Neural progenitor cell (in vitro differentiated cells): ENCODE results near the gene TIAL1. TPM values are rescaled to one million over a fixed set of nuclear protein-coding genes. Genes with fewer than 3 reads are reported as not detected.
A peak's percentile ranks its signal among the peaks of the same experiment; 100 is the strongest.

Experiments used
- DNase-seq: peaks from one replicate; pipeline ENCODE4 v3.0.0-alpha.2; 2016; ENCODE audit warnings: low spot score
- H2AFZ ChIP-seq: fragments of 200-600 bp; sonication (generic); replicated peaks from 2 replicates; pipeline ENCODE4 v1.6.1; 2016; ENCODE audit warnings: antibody characterized with exemption
- H3F3A ChIP-seq: fragments of 200-600 bp; sonication (generic); 2 replicates; pipeline ENCODE4 v1.6.1; 2016; ENCODE audit warnings: antibody characterized with exemption, low read depth
- H3K27ac ChIP-seq: fragments of 200-600 bp; sonication (generic); 2 replicates; pipeline ENCODE4 v1.5.1; 2016; ENCODE audit warnings: mild to moderate bottlenecking
- H3K27me3 ChIP-seq: fragments of 200-600 bp; sonication (generic); 2 replicates; pipeline ENCODE4 v1.6.1; 2016; ENCODE audit warnings: mild to moderate bottlenecking, moderate library complexity
- H3K36me3 ChIP-seq: fragments of 200-600 bp; sonication (generic); 2 replicates; pipeline ENCODE4 v1.5.1; 2016
- H3K4me1 ChIP-seq: fragments of 200-600 bp; sonication (generic); 2 replicates; pipeline ENCODE4 v1.6.1; 2016; ENCODE audit warnings: mixed run types
- H3K4me2 ChIP-seq: fragments of 200-600 bp; sonication (generic); 2 replicates; pipeline ENCODE4 v1.6.1; 2016
- H3K4me3 ChIP-seq: fragments of 200-600 bp; sonication (generic); 2 replicates; pipeline ENCODE4 v1.5.1; 2016
- H3K79me2 ChIP-seq: fragments of 200-600 bp; sonication (generic); 2 replicates; pipeline ENCODE4 v1.6.1; 2016; ENCODE audit warnings: low read depth
- H3K9ac ChIP-seq: fragments of 200-600 bp; sonication (generic); 2 replicates; pipeline ENCODE4 v1.6.1; 2016
- H3K9me3 ChIP-seq: fragments of 200-600 bp; sonication (generic); 2 replicates; pipeline ENCODE4 v1.5.1; 2016; ENCODE audit warnings: low read depth
- H4K20me1 ChIP-seq: fragments of 200-600 bp; sonication (generic); 2 replicates; pipeline ENCODE4 v1.6.1; 2016; ENCODE audit warnings: low read depth
- H3K27ac Mint-ChIP-seq: 3 replicates; pipeline ENCODE4 v1.8.0; 2021; ENCODE audit warnings: mixed read lengths
- H3K27me3 Mint-ChIP-seq: 2 replicates; pipeline ENCODE4 v1.8.0; 2022; ENCODE audit warnings: low read depth, mild to moderate bottlenecking, inconsistent platforms, moderate library complexity, mixed read lengths; ENCODE audit not compliant: insufficient read depth
- H3K36me3 Mint-ChIP-seq: 3 replicates; pipeline ENCODE4 v1.8.0; 2021; ENCODE audit warnings: mixed read lengths
- H3K4me1 Mint-ChIP-seq: 3 replicates; pipeline ENCODE4 v1.8.0; 2021; ENCODE audit warnings: mixed read lengths
- H3K4me3 Mint-ChIP-seq: 3 replicates; pipeline ENCODE4 v1.8.0; 2021; ENCODE audit warnings: mild to moderate bottlenecking, moderate library complexity, mixed read lengths
- H3K9me3 Mint-ChIP-seq: 3 replicates; pipeline ENCODE4 v1.8.0; 2020; ENCODE audit warnings: mixed read lengths
- EZH2 ChIP-seq: fragments of 200-600 bp; sonication (generic); IDR thresholded peaks from 2 replicates; pipeline ENCODE4 v1.6.1; 2017; ENCODE audit warnings: antibody characterized with exemption, mild to moderate bottlenecking, moderate library complexity
- EZH2phosphoT487 ChIP-seq: fragments of 200-600 bp; sonication (generic); IDR thresholded peaks from 2 replicates; pipeline ENCODE4 v1.6.1; 2017; ENCODE audit warnings: antibody characterized with exemption
- total RNA-seq: library from RNA; depleted of rRNA; stranded (reverse); fragments of >200 nt; gene quantifications from 2 replicates; pipeline ENCODE4 v1.2.3, GENCODE V29; 2015; ENCODE audit warnings: low replicate concordance
- TF ChIP-seq, protein P1 (sequence below): fragments of 200-600 bp; sonication (generic); IDR thresholded peaks from 2 replicates; pipeline ENCODE4 v1.5.1; 2017; ENCODE audit warnings: antibody characterized with exemption, mild to moderate bottlenecking

The TIAL1 gene
- total RNA-seq, 1 donor from 2014 or later: 166 TPM

DNA sequence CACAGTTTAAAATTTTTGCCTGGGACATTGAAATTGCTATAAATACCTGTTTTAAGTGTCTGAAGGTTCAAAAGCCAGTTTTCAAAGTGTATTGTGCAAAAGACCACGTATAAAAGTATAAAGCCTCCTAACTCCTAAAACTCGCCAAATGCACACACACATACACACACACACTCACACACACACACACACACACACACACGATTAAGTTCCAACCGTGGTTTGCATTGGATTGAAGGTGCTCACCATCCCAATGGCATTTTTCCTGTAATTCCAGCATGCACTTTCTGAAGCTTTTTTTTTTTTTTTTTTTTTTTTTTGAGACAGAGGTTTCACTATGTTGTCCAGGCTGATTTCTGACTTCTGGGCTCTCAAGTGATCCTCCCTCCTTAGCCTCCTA is 51.5 kb downstream of the TIAL1 start:
- Histone ChIP-seq H3K9me3 (no peaks in the 10 kb centered on the region), H2AFZ (no peak overlapping the region), H3K4me1 (peaks cover 15% of the 10 kb centered on the region), H3K27me3 (peaks cover 39% of the 10 kb centered on the region), H4K20me1 (peaks cover 11% of the 10 kb centered on the region), H3K36me3 (no peaks in the 10 kb centered on the region), H3K79me2 (no peaks in the 10 kb centered on the region), H3K4me2 (no peak overlapping the region), H3K9ac (no peak overlapping the region), H3F3A (peaks cover 24% of the 10 kb centered on the region), H3K27ac (no peak overlapping the region), H3K4me3 (no peak overlapping the region)
- Mint-ChIP-seq H3K4me3 (no peak overlapping the region), H3K27me3 (peaks cover 26% of the 10 kb centered on the region), H3K4me1 (peaks cover 23% of the 10 kb centered on the region), H3K36me3 (peaks cover 2% of the 10 kb centered on the region), H3K9me3 (no peaks in the 10 kb centered on the region), H3K27ac (no peak overlapping the region)
- no peak for DNase-seq
- no peak for TF ChIP-seq EZH2phosphoT487

DNA sequence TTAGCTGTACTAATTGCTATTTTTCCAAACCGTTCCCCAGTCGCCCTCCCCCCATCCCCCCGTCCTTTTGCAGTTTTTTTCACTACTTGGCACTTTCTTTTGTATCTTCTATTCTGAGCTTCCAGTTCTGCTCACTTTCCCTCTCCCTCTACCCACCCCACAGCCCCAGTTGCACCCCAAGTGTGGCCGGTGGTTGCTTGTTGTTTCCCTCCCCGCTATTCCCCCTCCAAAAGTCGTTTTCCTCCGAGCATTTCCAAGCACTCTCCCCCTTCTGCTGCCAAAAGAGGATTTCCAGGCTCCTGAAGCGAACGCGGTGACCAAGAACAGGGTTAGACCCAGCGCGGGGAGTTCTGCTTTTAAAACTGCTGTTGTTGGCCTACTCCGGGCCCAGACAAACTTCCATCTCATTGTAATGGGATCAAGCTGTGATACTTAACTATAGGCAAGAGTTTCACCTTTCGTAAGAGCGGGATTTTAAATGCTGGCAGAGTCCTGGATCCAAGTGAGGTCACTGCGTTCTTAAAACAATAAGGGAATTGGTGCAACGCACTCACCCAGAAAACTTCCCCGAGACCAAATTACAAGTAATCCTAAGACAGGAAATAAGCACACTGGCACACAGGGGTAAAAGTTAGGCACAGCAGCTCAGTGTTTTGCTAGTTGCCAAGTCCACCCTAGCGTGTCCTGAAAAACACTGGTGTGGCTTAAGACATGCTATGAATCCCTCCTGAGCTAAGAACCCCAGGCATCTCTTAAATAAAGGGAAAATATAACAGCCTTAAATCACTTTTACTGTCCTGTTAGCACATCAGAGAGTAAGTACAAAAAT is 52.7 kb downstream of the TIAL1 start:
- Histone ChIP-seq H3F3A (peaks cover 24% of the 10 kb centered on the region), H2AFZ (peak overlapping the region; percentile 37), H3K36me3 (no peaks in the 10 kb centered on the region), H3K4me3 (peak overlapping the region; percentile 64), H4K20me1 (peaks cover 11% of the 10 kb centered on the region), H3K27me3 (peaks cover 51% of the 10 kb centered on the region), H3K4me1 (peaks cover 15% of the 10 kb centered on the region), H3K9me3 (no peaks in the 10 kb centered on the region), H3K27ac (no peak overlapping the region), H3K4me2 (peak overlapping the region; percentile 94), H3K9ac (no peak overlapping the region), H3K79me2 (no peaks in the 10 kb centered on the region)
- peak overlapping the region; percentile 92 for H3K4me3 Mint-ChIP-seq
- no peaks in the 10 kb centered on the region for H3K9me3 Mint-ChIP-seq
- H3K36me3 Mint-ChIP-seq: peaks cover 2% of the 10 kb centered on the region
- H3K27me3 Mint-ChIP-seq: peaks cover 30% of the 10 kb centered on the region
- DNase-seq: peak; percentile 76
- peaks cover 23% of the 10 kb centered on the region for H3K4me1 Mint-ChIP-seq
- H3K27ac Mint-ChIP-seq: peak overlapping the region; percentile 68
- TF ChIP-seq, protein P1, sequence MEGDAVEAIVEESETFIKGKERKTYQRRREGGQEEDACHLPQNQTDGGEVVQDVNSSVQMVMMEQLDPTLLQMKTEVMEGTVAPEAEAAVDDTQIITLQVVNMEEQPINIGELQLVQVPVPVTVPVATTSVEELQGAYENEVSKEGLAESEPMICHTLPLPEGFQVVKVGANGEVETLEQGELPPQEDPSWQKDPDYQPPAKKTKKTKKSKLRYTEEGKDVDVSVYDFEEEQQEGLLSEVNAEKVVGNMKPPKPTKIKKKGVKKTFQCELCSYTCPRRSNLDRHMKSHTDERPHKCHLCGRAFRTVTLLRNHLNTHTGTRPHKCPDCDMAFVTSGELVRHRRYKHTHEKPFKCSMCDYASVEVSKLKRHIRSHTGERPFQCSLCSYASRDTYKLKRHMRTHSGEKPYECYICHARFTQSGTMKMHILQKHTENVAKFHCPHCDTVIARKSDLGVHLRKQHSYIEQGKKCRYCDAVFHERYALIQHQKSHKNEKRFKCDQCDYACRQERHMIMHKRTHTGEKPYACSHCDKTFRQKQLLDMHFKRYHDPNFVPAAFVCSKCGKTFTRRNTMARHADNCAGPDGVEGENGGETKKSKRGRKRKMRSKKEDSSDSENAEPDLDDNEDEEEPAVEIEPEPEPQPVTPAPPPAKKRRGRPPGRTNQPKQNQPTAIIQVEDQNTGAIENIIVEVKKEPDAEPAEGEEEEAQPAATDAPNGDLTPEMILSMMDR: no peak
- TF ChIP-seq EZH2phosphoT487 (no peak), EZH2 (no peak)

DNA sequence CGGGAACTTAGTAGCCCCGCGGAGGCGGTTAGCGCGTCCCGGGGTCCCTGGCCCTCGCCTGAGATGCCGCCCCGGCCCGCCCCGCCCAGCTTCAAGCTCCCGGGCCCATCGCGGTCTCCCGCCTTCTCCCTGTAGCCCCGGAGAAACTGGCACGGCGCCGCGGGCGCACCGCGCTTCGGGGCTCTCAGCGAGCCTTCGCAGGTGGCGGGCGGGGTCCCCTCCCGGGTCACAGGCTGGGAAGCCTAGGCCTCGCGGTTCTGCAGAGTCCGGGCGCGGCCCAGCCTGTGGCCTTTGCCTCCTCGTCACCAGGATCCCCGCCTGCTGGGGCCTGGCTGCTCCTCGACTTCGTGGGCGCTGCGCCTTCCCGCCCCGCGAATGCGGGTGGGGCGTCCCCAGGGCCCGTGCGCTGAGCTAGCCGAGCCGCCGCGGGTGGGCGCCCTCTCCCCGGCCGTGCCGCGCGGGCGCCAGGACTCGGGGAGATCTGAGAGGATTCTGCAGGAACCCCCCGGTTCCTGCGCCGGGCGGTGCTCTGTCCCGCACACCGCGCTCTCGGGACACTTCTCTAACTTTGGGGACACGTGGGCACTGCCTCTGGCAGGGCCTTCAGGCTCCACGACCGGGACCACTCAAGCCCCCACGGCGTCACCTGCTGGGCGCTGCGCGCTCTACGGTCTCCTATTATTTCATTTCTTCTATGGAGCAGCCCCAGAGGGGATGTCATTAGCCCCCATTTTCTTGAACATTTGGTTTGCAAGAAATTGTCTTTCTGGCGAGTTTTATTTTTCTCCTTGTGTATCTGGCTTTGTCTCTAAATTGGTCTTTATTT is 53.6 kb downstream of the TIAL1 start:
- peak overlapping the region; percentile 81 for H2AFZ ChIP-seq
- Mint-ChIP-seq H3K36me3 (peaks cover 2% of the 10 kb centered on the region), H3K4me1 (peaks cover 23% of the 10 kb centered on the region), H3K27me3 (peaks cover 30% of the 10 kb centered on the region), H3K27ac (peak overlapping the region; percentile 68), H3K9me3 (no peaks in the 10 kb centered on the region), H3K4me3 (peak overlapping the region; percentile 92)
- no peaks in the 10 kb centered on the region for H3K9me3 ChIP-seq
- peaks cover 56% of the 10 kb centered on the region for H3K27me3 ChIP-seq
- H3K9ac ChIP-seq: no peak overlapping the region
- H3K36me3 ChIP-seq: no peaks in the 10 kb centered on the region
- H3K4me2 ChIP-seq: peak overlapping the region; percentile 94
- H3K79me2 ChIP-seq: no peaks in the 10 kb centered on the region
- H3F3A ChIP-seq: peaks cover 24% of the 10 kb centered on the region
- TF ChIP-seq, protein P1: peak; percentile 38
- TF ChIP-seq EZH2phosphoT487 (no peak), EZH2 (no peak)
- H3K27ac ChIP-seq: no peak overlapping the region
- peak overlapping the region; percentile 64 for H3K4me3 ChIP-seq
- peak; percentile 73 for DNase-seq
- peaks cover 11% of the 10 kb centered on the region for H4K20me1 ChIP-seq
- H3K4me1 ChIP-seq: peaks cover 15% of the 10 kb centered on the region
